Measurements from ENCODE around the gene PIM3. TPM values are rescaled to one million over a fixed set of nuclear protein-coding genes. Genes with fewer than 3 reads are reported as not detected.
A peak's percentile ranks its signal among the peaks of the same experiment; 100 is the strongest.

The PIM3 gene
- total RNA-seq, 1 donor from 2014 or later, result 94.7 TPM

- Histone ChIP-seq H3K4me1 (peaks cover 10% of the 10 kb centered on the region), H3K4me3 (no peak overlapping the region), H3K36me3 (peaks cover 19% of the 10 kb centered on the region), H3K27me3 (ENCODE audit: low read depth) (peaks cover 8% of the 10 kb centered on the region), H3K9me3 (no peaks in the 10 kb centered on the region), H3K27ac (peak overlapping the region; percentile 3)
- DNase-seq (no peak), ATAC-seq (no peak)
- intact Hi-C loops (cut with DNase I), result loop anchor here (10.0 kb wide), 1 partner anchor 109 kb away; no protein-coding TSS in a partner anchor
- no peak for TF ChIP-seq CTCF (IDR thresholded peaks at IDR 0.05)
Measured at GRCh38 chr22:49925525-49926128, 34.9 kb upstream of the PIM3 start.

GRCh38 chr22:49926916-49927315 lies 33.7 kb upstream of the PIM3 start:
- TF ChIP-seq CTCF (IDR thresholded peaks at IDR 0.05), result no peak
- peaks cover 23% of the 10 kb centered on the region for H3K4me1 ChIP-seq

GRCh38 chr22:49927483-49928184 lies 32.9 kb upstream of the PIM3 start:
- DNase-seq, result no peak
- no peak for TF ChIP-seq CTCF (IDR thresholded peaks at IDR 0.05)
- Histone ChIP-seq H3K36me3 (peaks cover 15% of the 10 kb centered on the region), H3K4me3 (no peak overlapping the region), H3K27me3 (ENCODE audit: low read depth) (peaks cover 8% of the 10 kb centered on the region), H3K27ac (no peak overlapping the region), H3K9me3 (no peaks in the 10 kb centered on the region), H3K4me1 (peaks cover 31% of the 10 kb centered on the region)
- ATAC-seq, result no peak
- intact Hi-C loops (cut with DNase I), result loop anchor here (10.0 kb wide), 1 partner anchor 107 kb away; no protein-coding TSS in a partner anchor

More at GRCh38 chr22:49926916-49927315, 33.7 kb upstream of the PIM3 start:
- intact Hi-C loops (cut with DNase I), result loop anchor here (10.0 kb wide), 1 partner anchor 108 kb away; no protein-coding TSS in a partner anchor
- H3K27ac ChIP-seq, result no peak overlapping the region
- ATAC-seq, result no peak
- H3K36me3 ChIP-seq, result peaks cover 15% of the 10 kb centered on the region
- no peak for DNase-seq
- H3K9me3 ChIP-seq, result no peaks in the 10 kb centered on the region
- no peak overlapping the region for H3K4me3 ChIP-seq
- peaks cover 8% of the 10 kb centered on the region for H3K27me3 ChIP-seq (ENCODE audit: low read depth)

GRCh38 chr22:49928185-49928495 lies 32.4 kb upstream of the PIM3 start:
- no peak for ATAC-seq

More at GRCh38 chr22:49928185-49928495, 32.4 kb upstream of the PIM3 start:
- H3K36me3 ChIP-seq, result peaks cover 13% of the 10 kb centered on the region
- no peak for TF ChIP-seq CTCF (IDR thresholded peaks at IDR 0.05)
- intact Hi-C loops (cut with DNase I), result loop anchor here (10.0 kb wide), 1 partner anchor 107 kb away; no protein-coding TSS in a partner anchor
- no peak overlapping the region for H3K27ac ChIP-seq
- no peak overlapping the region for H3K4me3 ChIP-seq
- H3K27me3 ChIP-seq (ENCODE audit: low read depth), result peaks cover 8% of the 10 kb centered on the region
- no peak for DNase-seq
- H3K9me3 ChIP-seq, result no peaks in the 10 kb centered on the region
- H3K4me1 ChIP-seq, result peaks cover 36% of the 10 kb centered on the region

All from lower lobe of right lung (tissue), 2 donors.